GM21786 (cell line): Measurements from ENCODE around the gene DOCK8.

Experiments
- ATAC-seq: cut with Tn5 transposase; IDR thresholded peaks from one replicate; pipeline ENCODE4 v1.9.1; 2021; ENCODE audit not compliant: unreplicated experiment

Gene DOCK8

GRCh38 chr9:266228-266627 lies 51.6 kb downstream of the DOCK8 start:
- no peak for ATAC-seq

DNA sequence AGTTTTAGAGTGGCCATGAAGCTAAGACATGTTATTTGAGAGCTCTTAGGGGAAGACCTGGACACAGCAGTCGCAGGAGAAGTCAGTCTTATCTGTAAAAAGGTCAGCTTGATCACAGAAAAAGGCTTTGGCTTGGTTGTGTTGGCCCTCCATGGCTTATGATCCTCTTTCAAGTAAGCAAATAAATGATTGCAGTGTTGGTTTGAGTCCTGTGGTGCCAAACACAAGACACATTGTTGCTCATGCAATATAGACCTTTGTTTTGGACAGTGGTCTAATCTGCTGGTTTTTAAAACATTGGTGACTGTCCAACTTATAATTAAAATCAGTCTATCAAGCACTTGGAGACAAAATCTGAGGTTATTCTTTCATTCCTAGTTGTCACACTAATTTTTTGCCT lies 54.0 kb downstream of the DOCK8 start:
- no peak for ATAC-seq

- no peak for ATAC-seq
Observed at GRCh38 chr9:269081-269711, 54.5 kb downstream of the DOCK8 start.

- ATAC-seq, result no peak
Observed at GRCh38 chr9:270657-271237, 56.1 kb downstream of the DOCK8 start.

- ATAC-seq, result peak; percentile 98
Observed at GRCh38 chr9:272251-273213, 57.9 kb downstream of the DOCK8 start.

DNA sequence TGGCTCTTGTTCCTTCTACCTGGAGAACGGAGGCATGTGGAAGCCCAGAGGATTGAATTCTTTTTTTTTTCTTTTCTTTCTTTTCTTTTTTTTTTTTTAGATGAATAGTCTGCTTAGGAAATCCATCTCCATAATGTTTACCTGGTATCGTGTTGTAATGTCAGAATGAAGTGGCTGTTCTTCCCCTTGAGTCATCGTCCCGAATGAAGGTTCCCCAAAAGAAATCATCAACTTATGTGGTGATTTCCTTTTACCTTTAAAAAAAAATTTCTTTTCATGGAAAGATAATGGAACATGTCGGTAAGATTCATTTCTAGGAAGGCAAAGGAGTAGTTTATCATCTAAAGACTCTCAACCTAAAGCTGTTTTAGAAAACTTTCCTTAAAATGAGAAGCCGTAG lies 59.7 kb downstream of the DOCK8 start:
- ATAC-seq, result no peak

DNA sequence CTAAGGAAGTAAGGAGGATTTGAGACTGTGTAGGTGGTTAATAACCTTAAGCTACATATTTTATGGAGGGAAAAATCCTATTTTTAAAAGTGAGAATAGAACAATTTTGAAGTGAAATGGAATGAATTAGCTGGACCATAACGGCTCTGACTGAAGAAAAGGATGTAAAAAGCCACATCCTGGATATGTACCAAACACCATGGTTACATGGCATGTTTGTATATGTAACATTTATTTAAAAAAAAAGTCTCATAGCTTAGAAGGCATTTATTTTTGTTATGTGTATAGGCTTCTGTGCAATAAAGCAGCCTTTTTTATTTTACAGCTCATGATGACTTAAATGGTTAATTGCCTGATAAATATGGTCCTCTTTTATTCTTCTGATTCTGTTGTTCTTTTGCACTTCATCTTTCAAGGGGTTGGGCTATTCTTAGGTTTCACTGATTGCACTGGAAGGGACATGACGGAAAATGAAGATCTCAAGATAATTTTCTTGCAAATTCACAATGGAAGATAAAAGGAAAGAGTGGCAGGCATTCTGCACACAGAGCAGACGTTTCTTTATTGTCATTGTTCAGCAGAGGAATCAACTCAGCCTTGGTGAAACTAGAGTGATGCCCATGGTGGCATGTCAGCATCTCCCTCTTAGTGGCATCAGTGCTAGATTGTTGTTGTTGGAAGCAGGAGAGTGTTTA lies 63.1 kb downstream of the DOCK8 start:
- no peak for ATAC-seq

GRCh38 chr9:278651-279050 lies 64.0 kb downstream of the DOCK8 start:
- peak; percentile 39 for ATAC-seq

DNA sequence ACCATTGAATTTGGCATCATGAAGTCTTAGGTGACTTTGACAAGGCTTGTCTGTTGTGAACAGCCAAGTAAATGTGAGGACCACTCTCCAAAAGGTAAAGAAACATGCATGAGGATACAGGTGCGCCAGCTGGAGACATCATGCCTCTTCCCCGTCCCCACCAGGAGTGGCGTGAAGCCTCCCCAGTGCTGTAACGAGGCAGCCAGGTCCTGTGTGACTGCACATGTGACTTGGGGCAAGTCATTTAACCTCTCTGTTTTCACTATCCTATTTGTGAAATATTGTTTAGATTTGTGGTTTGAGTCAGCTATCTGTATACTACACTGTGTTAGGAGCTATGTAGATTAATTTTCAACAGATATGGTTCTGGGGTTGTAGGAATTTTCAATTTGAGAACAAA lies 65.0 kb downstream of the DOCK8 start:
- no peak for ATAC-seq

GRCh38 chr9:281741-282645 lies 67.3 kb downstream of the DOCK8 start:
- ATAC-seq, result no peak

- ATAC-seq, result no peak
Observed at GRCh38 chr9:286071-286740, 71.5 kb downstream of the DOCK8 start.

GRCh38 chr9:289121-289520 lies 74.5 kb downstream of the DOCK8 start:
- ATAC-seq, result no peak

- no peak for ATAC-seq
Observed at GRCh38 chr9:292915-293314, 78.2 kb downstream of the DOCK8 start.

- no peak for ATAC-seq
Observed at GRCh38 chr9:295576-295975, 80.9 kb downstream of the DOCK8 start.

GRCh38 chr9:296411-296810 lies 81.7 kb downstream of the DOCK8 start:
- ATAC-seq, result no peak

- ATAC-seq, result peak; percentile 97
Observed at GRCh38 chr9:297104-297972, 82.7 kb downstream of the DOCK8 start.

DNA sequence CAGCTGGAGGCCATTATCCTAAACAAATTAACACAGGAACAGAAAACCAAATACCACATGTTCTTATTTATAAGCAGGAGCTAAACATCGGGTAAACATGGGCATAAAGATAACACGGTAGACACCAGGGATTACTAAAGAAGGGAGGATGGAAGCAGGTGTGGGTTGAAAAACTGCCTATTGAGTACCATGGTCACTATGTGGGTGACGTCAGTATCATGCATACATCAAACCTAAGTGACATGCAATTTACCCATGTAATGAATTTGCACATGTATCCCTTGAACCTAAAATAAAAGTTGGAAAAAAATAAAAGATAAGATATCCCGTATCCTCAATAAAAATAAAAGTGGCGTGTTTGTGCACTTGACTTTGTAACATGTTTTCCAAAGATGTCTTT lies 88.8 kb downstream of the DOCK8 start:
- ATAC-seq, result no peak

DNA sequence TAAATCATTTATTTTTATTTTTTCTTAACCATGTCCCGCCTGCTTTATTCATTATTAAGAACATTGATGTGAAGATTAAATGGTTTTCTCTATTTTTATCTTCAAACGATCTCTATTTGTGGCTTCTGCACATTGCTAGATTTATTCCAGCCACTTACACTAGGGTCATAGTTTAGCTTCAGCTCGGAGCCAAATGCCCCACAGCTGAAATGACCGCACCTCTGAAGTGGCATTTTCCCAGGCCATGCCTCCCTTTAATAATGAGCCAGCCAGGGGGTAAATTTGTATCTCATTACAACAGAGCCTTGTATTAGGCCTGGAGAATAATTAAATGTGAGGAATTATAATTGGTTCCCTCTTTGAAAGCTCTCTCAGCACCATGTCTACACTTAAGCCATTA lies 89.4 kb downstream of the DOCK8 start:
- no peak for ATAC-seq
